MG63 (cell line): Measurements from ENCODE around the gene CBFA2T3. TPM values are rescaled to one million over a fixed set of nuclear protein-coding genes. Genes with fewer than 3 reads are reported as not detected.

Experiments used
- DNase-seq: peaks from one replicate; pipeline ENCODE4 v3.0.0-alpha.2; 2020
- H3K27me3 ChIP-seq: fragments of 250-450 bp; sonication (Bioruptor Pico); 2 replicates; pipeline ENCODE4 v1.5.1; 2020; ENCODE audit warnings: mild to moderate bottlenecking, moderate library complexity
- H3K36me3 ChIP-seq: fragments of 250-450 bp; sonication (Bioruptor Pico); 2 replicates; pipeline ENCODE4 v1.5.1; 2020; ENCODE audit warnings: mild to moderate bottlenecking, moderate library complexity
- H3K4me3 ChIP-seq: fragments of 250-450 bp; sonication (Bioruptor Pico); 2 replicates; pipeline ENCODE4 v1.5.1; 2020; ENCODE audit warnings: mild to moderate bottlenecking, moderate library complexity
- H3K9me3 ChIP-seq: fragments of 250-450 bp; sonication (Bioruptor Pico); 2 replicates; pipeline ENCODE4 v1.5.1; 2020; ENCODE audit warnings: mild to moderate bottlenecking, moderate library complexity
- total RNA-seq: library from RNA; depleted of rRNA; stranded (reverse); fragments of >200 nt; shearing (Covaris generic); gene quantifications from 2 replicates; pipeline ENCODE4 v1.2.3, GENCODE V29; 2014; ENCODE audit warnings: low replicate concordance

The CBFA2T3 gene
- total RNA-seq, 1 experiment from 2014 or later = not detected

DNA sequence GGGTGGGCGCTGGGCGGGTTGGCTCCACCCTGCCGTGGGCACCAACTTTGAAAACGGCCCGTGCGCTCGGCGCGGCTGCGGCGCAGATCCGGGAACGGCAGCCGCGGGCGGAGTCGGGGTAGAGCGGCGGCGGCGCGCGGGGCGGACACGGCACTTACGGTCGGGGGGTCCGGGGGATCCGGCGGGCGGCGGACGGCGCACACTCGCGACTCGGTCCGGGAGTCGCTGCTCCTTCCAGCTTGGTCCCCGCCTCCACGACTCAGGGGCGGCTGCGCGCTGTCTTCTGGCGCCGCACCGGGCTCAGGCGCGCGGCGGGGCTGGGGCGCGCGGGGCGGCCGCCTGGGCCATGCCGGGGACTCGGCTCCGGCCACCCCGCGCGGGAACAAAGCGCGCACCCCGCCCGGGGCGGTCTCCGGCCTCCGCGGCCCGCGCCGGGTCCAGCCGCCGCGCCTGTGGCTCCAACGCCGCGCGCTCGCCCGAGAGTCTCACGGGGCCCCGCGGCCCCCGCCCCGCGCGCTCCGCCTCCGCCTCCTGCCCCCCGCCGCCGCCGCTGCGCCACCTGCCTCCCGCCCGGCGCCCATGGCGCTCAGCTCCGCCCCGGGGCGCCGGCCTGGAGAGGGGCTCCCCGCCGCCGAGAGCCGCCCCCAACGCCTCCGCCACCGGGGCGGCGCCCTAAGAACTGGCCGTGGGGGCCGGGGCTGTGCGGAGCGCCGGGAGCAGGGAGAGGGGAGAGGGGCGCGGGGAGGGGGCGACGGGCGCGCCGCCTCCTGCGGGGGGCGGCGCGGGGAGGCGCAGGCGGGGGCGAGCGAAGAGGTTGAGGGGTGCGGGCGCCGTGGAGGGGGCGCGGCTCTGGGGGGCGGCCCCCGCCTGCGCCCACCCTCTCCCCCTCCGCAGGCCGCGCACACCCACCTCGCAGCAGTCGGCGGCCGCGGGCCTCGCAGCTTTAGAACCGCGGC is 35.9 kb downstream of the CBFA2T3 start:
- Histone ChIP-seq H3K9me3 (no peaks in the 10 kb centered on the region), H3K27me3 (peaks cover 12% of the 10 kb centered on the region), H3K4me3 (no peak overlapping the region), H3K36me3 (no peaks in the 10 kb centered on the region)
- DNase-seq = no peak

DNA sequence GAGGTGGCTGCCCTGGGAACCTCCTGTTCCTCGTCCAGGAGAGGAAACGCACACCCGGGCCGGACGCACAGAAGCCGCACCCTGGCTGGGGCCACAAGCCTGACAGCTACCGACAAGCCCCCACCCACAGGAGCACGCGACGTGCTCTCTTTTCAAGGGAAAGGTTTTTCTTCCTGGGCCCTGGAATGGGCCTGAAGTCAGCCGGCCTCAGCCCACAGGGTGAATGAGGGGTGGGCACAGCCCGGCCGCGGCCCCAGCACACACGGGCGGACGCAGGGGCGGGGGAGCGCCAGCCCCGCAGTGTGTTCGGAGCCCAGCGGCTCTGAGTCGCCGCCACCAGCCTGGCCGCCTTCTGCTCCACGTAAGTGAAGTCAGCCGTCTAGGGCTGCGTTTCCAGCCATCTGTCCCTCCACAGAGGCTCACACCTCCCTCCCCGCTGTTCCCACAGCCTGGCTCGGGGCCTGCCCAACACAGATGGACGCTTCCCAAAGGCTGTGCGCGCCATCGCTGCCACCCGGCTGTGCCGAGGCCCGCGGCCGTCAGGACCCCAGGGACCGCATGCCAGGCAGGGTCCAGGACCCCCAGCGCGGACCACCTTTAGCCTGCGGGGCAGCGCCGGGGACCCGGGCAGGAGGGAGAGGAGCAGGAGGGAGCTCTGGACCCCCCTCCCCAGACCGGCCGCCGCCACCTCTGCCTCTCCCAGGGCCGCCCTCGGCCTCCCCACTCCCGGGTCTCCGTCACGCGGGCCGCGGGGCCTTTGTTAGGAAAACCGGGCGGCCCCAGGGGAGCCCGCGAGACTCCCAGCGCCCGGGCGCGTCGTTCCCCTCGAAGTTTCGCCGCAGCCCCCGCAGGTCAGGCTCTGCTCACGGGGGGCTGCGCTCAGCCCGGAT is 36.8 kb downstream of the CBFA2T3 start:
- H3K9me3 ChIP-seq = no peaks in the 10 kb centered on the region
- H3K4me3 ChIP-seq = no peak overlapping the region
- DNase-seq = no peak
- no peaks in the 10 kb centered on the region for H3K36me3 ChIP-seq
- H3K27me3 ChIP-seq = peaks cover 12% of the 10 kb centered on the region

GRCh38 chr16:88939245-88939971 is 37.6 kb downstream of the CBFA2T3 start:
- Histone ChIP-seq H3K9me3 (no peaks in the 10 kb centered on the region), H3K4me3 (no peak overlapping the region), H3K36me3 (no peaks in the 10 kb centered on the region), H3K27me3 (peaks cover 12% of the 10 kb centered on the region)
- DNase-seq = no peak

DNA sequence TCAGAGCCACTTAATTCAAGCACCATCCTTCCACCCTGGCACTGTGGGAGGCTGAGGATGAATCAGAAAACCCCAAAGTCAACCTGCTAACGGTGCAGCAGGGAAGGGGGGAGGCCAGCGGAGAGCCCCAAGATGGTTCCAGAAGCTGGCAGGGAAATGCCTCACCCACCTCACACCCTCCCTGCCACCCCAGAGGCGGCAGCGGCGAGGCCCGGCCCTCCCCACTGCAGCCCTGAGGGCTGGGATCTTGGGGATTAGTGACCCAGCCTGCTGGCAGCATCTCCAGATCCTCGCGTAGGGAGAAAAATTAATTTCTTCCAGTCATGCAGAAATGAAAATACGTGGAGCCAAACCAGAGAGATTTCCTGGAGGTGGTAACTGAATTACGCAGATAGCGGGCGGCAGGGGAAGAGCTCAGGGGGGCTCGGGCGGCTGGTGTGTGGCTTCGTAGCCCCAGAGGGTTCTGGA is 38.2 kb downstream of the CBFA2T3 start:
- peaks cover 12% of the 10 kb centered on the region for H3K27me3 ChIP-seq
- H3K9me3 ChIP-seq = no peaks in the 10 kb centered on the region
- no peaks in the 10 kb centered on the region for H3K36me3 ChIP-seq
- peak; percentile 24 for DNase-seq
- H3K4me3 ChIP-seq = no peak overlapping the region

GRCh38 chr16:88938119-88938776 is 38.8 kb downstream of the CBFA2T3 start:
- no peak overlapping the region for H3K4me3 ChIP-seq
- H3K9me3 ChIP-seq = no peaks in the 10 kb centered on the region
- DNase-seq = no peak
- peaks cover 12% of the 10 kb centered on the region for H3K27me3 ChIP-seq
- H3K36me3 ChIP-seq = no peaks in the 10 kb centered on the region

DNA sequence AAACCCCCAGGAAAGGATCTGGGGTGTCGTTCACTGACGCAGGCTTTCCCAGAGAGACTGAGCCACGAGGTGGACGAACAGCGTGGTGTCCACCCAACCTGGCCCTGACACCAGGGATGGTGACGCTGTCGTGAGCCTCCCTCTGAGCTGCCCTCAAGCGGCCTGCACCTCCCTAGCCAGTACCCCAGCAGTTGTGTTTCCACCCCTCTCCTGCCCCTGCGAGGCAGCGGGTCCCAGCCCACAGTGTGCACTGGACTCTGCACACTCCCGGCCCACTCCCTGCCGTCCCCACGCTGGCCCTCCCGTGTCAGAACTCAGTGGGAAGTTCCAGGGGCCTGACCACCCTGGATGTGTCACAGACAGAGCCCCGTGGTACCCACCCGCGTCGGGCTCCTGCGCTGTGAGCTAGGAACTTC is 39.8 kb downstream of the CBFA2T3 start:
- no peaks in the 10 kb centered on the region for H3K9me3 ChIP-seq
- no peaks in the 10 kb centered on the region for H3K36me3 ChIP-seq
- H3K4me3 ChIP-seq = no peak overlapping the region
- H3K27me3 ChIP-seq = peaks cover 8% of the 10 kb centered on the region
- no peak for DNase-seq

GRCh38 chr16:88936556-88937205 is 40.3 kb downstream of the CBFA2T3 start:
- no peak for DNase-seq
- no peak overlapping the region for H3K4me3 ChIP-seq
- H3K27me3 ChIP-seq = peaks cover 5% of the 10 kb centered on the region; the same call in 1 of the 2 replicates
- no peaks in the 10 kb centered on the region for H3K36me3 ChIP-seq
- no peaks in the 10 kb centered on the region for H3K9me3 ChIP-seq

GRCh38 chr16:88936008-88936555 is 40.9 kb downstream of the CBFA2T3 start:
- no peak for DNase-seq
- Histone ChIP-seq H3K9me3 (no peaks in the 10 kb centered on the region), H3K4me3 (no peak overlapping the region), H3K27me3 (peaks cover 5% of the 10 kb centered on the region; the same call in 1 of the 2 replicates), H3K36me3 (no peaks in the 10 kb centered on the region)

- no peak overlapping the region for H3K4me3 ChIP-seq
- no peaks in the 10 kb centered on the region for H3K27me3 ChIP-seq
- H3K36me3 ChIP-seq = no peaks in the 10 kb centered on the region
- no peaks in the 10 kb centered on the region for H3K9me3 ChIP-seq
- DNase-seq = no peak
Measured at GRCh38 chr16:88934066-88934667, 42.8 kb downstream of the CBFA2T3 start.

- Histone ChIP-seq H3K27me3 (no peaks in the 10 kb centered on the region), H3K9me3 (no peaks in the 10 kb centered on the region), H3K36me3 (no peaks in the 10 kb centered on the region), H3K4me3 (no peak overlapping the region)
- no peak for DNase-seq
Measured at GRCh38 chr16:88932929-88933328, 44.1 kb downstream of the CBFA2T3 start.

GRCh38 chr16:88931936-88932335 is 45.1 kb downstream of the CBFA2T3 start:
- Histone ChIP-seq H3K36me3 (no peaks in the 10 kb centered on the region), H3K27me3 (no peaks in the 10 kb centered on the region), H3K4me3 (no peak overlapping the region), H3K9me3 (no peaks in the 10 kb centered on the region)
- no peak for DNase-seq

DNA sequence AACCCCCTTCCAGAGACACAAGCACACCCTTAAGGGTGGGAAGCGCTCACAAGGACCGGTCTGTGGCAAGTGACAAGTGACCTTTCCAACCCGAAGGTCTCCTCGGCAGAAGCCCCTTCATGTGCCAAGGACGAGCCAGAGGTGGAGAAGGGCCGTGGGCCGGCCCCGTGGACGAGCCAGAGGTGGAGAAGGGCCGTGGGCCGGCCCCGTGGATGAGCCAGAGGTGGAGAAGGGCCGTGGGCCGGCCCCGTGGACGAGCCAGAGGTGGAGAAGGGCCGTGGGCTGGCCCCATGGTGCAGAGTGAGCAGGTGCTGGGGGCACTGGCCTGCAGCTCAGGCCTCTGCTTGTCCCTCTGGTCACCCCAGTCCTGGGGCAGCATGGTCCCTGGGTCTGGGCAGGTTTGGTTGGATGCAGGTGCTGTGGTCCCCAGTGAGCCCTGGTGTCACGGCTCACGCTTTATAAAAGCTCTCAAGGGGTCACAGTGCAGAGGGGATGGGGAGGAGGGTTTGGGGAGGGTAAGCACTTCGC is 45.6 kb downstream of the CBFA2T3 start:
- Histone ChIP-seq H3K9me3 (no peaks in the 10 kb centered on the region), H3K36me3 (no peaks in the 10 kb centered on the region), H3K27me3 (no peaks in the 10 kb centered on the region), H3K4me3 (no peak overlapping the region)
- no peak for DNase-seq

GRCh38 chr16:88930716-88931115 is 46.3 kb downstream of the CBFA2T3 start:
- no peak for DNase-seq
- H3K9me3 ChIP-seq = no peaks in the 10 kb centered on the region

DNA sequence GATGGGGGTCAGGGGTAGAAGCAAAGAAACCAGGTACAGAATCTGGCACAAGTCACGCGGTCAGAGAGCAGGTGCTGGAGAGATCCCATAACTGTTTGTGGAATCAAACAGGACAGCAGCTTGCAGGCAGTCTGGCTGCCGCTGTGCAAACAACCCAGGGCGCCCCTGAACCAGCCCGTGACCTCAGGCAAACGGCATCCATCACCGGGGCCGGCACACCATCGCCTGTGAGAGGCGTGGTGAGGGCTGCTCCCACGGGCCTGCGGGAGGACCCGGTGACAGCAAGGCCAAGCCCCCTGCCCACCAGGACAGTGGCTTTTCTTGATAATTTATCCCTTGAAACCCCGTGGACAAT is 47.9 kb downstream of the CBFA2T3 start:
- H3K36me3 ChIP-seq = no peaks in the 10 kb centered on the region
- DNase-seq = no peak
- H3K9me3 ChIP-seq = no peaks in the 10 kb centered on the region
- no peak overlapping the region for H3K4me3 ChIP-seq
- no peaks in the 10 kb centered on the region for H3K27me3 ChIP-seq

More at GRCh38 chr16:88930716-88931115, 46.3 kb downstream of the CBFA2T3 start:
- H3K4me3 ChIP-seq = no peak overlapping the region
- no peaks in the 10 kb centered on the region for H3K27me3 ChIP-seq
- no peaks in the 10 kb centered on the region for H3K36me3 ChIP-seq
